Forelimb muscle (tissue), 1 donor: Measurements from ENCODE around the gene SPOCK2. TPM values are rescaled to one million over a fixed set of nuclear protein-coding genes. Genes with fewer than 3 reads are reported as not detected.

Experiments
- DNase-seq: peaks from one replicate; pipeline ENCODE4 v3.0.0-alpha.2; 2013; ENCODE audit warnings: low read depth
- polyA plus RNA-seq: library from polyadenylated mRNA; unstranded; fragments of 120-200 nt; gene quantifications from one replicate; pipeline ENCODE4 v1.2.1, GENCODE V29; 2013; ENCODE audit not compliant: insufficient read length

Gene SPOCK2
- polyA plus RNA-seq, 1 donor: 3.4 TPM

DNA sequence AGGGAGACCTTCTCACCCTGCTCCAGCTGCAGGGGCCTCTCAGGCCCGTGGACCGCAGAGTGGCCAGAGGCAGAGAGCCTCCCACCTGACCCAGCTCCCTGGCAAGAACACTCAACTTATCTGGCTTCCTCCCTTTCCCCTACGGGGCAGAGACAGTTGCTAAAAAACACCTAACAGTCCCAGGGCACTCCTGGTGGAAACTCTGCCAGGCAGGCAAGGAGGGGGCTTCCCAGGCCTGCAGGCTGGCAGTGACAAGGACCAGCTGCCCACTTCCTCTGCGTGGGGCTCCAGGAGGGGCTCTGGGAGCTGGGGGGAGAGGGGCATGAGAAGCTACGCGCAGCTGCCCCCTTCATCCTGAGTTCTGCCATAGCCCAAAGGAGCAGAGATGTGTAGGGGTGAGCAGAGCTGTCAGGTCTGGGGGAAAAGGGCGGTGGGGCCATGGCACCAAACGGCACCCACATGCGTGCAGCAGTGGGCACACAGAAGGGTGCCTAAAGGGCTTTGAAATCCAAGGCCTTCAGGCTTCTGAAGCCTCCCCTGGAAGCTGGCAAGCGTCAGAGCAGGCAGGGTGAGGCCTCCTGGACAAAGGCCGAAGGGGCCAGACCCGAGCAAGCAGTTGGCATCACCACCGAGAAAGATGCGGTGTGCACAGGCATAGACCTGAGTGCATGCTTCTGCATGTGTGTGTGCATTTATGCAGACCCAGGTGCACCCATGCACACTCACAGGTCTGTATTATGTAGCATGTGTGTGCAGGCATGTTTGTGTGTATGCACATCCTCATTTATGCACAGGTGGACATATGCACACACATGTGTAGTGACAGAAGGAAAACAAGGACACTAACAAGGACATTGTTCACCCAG, 14.4 kb downstream of the SPOCK2 start:
- DNase-seq: no peak

DNA sequence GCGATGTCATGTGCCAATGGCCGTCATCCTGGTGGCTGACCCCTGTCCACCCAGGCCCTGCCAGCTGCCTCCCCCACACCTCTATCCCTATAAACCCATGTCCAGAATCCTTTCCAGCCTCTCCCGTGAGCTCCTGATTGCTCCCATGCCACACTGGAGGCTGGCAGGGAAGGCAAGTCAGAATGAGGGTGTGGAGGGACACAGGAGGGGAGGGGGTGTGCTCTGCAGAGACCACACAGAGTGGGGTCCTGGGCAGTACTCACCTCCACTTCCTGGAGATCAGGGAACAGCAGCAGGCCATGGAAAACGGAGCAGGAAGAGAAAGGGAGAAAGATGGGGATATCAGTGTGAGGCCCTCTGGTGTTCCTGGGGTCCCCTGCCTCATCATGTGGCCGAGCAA, 15.7 kb downstream of the SPOCK2 start:
- no peak for DNase-seq

DNA sequence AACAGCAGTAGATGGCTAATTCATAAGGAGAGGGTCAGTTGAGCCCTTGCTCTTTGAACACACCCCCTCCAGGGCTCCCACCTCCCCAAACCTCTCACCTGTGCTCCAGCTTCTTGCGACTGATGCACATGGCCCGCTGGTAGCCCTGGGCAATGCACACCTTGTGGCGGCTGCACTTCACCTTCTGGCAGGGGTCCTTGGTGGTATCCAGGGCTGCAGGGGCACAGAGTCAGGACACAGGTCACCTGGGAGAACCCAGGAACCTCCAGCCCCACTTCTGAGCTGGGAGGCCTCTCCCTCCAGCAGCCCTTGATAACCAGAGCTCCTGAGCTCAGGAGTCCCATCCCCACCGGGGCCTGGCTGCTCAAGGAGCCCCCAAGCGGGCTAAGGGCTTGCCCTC, 16.3 kb downstream of the SPOCK2 start:
- DNase-seq: no peak

DNA sequence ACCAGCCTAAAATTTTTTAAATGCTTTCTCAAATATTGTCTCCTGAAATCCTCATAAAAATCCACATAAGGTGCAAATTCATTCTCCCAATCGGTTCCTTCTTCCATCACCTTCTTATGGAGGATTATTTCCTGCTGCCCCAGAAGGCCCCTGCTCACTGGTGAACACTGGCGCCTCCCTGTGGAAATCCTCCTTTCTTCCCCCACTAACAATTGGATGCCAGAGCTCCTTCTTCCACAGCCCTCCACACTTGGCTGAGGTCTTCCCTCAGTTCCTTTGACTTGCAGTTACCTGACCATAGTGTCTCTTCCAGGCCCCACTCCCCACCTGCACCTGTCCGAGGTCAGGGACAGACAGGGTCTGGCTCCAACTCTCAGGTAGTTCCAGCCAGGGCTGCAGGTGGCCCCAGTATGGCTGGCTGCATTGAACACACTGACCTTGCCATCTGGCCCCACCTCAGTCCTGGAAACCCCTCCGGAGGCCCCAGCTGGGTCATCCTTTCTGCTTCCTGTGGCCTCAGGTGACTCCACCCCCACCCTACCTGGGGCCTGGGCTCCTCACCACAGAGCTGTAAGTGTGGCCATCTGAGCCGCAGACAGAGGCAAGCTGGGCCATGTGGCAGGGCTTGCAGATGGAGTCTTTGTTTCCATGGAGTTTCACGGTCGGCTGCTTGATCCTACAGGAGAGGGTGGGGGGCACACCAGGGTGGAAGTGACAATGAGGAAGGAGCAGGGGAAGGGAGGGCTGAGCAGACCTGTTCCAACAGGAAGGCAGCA, 18.4 kb downstream of the SPOCK2 start:
- DNase-seq: no peak

DNA sequence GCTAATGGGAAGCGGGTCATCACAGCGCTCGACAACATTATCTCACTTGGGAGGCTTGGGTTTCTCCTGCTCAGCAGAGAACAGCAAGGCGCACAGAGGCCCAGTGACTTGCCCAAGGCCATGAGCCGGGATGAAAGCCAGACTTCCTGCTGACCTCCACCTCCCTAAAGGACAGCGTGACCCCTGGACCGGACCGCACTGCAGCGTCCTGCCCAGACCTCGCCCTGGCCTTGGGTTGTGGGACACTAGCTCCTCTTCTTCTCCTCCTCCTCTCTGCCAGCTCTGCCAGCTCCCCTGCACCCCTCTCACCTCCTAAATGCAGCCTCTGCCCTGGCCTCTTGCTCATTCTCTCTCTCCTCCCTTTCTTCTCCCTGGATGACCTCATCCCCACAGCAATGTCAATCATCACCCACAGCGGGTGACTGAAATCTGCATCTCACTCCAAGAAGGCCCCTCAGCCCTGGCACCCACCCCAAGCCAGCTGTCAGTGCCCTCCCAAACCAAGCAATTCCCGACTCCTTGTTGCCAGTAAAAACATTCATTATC, 19.4 kb downstream of the SPOCK2 start:
- DNase-seq: no peak

DNA sequence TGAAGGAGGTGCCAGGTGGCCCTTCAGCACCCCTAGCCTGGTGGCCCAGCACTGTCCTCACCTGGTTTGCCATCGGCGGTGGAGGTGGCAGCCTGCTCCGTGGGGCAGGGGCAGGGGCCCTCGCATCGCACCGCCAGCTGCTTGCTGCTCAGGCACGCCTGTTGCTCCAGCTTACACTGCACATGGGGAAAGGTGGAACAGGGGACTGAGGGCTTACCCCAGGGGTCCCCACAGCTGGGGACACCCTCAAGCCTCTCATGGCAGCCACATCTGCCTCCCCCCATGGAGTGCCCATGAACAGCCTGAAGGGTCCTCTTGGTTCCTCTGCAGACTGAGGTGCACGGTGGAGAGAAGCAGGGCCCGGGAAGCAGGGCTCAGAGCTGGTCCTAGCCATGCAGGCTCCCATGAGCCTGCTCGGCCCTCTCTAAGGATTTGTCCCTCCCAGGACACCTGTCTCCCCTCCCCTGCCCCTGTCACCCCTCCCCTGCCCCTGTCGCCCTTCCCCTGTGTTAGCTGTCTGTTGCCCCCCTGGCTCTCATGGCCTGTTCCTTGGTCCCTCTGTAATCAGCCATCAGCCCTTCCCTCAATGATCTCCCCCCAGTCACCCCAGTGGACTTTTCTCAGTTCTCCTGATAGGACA, 20.1 kb downstream of the SPOCK2 start:
- no peak for DNase-seq

DNA sequence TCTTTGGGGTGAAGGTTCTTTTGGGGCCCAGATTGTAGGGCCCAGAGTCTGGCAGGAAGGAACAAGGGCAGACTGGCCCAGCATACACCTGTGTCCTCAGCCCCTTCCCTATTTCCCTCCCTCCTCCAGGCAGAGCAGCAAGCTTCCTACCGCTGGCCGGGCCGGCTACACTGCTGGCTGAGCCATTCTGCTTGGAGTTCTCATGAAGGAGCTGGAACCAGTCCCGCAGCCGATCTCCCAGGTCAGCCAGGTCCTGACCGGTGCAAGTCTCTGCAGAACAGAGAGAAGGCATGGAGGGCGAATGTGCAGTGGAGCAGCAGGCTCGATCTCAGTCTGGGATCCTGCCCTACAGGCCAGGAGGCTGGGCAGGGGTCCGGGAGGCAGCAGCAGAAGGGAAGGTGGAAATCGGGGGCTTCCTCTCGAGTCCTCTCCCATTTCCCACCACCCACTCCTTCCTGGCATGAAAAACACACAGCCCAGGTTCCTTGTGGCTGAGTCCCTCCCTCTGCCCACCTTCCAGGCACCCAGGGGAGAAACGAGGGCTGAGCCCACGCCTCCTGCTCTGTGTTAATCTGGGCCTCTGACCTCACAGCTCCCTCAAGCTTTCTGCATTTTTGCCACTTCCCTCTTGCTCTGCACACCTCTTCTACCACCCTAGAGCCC, 20.8 kb downstream of the SPOCK2 start:
- no peak for DNase-seq

DNA sequence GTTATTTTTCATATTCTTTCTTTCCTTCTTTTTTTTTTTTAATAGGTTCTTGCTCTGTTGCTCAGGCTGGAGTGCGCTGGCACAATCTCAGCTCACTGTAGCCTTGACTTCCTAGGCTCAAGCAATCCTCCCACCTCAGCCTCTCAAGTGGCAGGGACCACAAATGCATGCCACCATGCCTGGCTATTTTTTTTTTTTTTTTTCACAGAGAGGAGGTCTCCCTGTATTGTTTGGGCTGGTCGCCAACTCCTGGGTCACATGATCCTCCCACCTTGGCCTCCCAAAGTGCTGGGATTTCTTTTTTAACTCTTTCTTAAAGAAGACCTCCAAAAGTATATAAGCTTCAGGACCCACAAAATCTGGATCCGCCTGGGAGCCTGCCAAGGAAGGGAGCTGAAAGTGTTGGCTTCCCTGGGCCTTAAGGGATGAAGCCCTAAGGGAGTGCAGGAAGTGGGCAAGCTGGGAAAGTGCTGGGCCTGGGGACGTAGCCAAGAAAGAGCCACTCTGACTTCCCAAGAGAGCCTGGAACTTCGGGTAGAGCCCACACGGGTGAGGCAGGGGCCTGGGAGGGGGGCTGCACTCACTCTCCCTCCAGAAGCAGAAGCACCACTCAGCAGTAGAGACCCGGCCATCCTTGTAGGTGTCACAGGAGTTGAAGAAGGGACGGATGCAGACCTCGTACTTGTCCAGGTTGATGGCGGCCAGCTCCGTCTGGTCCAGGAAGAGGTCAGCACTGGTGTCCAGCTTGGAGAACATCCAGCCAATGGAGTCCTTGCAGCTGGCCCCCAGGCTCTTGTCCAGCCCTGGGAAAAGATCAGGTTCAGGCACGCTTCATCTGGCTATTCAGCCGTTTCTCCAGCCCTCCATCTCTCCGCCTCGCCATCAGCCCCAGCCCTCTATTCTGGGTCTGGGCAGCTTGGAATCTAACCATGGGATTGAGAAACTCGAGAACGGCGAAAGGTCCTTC, 21.8 kb downstream of the SPOCK2 start:
- no peak for DNase-seq

DNA sequence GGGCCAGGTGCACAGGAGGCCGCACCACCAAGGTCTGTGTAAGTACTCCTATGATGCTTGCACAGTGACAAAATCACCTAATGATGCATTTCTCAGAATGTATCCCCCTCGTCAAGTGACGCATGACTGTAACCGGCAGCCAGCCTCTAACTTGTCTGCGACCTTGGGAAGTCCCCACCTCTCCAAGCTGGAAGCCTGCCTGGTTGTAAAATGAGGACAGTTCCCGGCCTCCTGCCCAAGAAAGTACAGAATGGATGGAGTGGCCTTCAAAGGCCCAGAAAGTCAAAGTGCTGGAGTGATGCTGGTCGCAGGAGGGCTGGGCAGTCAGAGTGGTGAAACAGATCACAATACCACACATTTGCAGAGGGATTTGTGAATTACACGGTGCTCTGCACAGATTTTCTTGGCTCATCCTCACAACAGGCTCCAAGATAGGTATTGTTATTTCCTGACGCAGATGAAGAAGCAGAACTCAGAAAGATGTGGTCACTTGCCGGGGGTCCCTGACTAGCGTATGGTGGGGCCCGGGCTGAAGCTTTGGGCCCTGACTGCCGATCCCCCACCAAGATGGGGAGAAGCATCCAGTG, 22.8 kb downstream of the SPOCK2 start:
- no peak for DNase-seq

DNA sequence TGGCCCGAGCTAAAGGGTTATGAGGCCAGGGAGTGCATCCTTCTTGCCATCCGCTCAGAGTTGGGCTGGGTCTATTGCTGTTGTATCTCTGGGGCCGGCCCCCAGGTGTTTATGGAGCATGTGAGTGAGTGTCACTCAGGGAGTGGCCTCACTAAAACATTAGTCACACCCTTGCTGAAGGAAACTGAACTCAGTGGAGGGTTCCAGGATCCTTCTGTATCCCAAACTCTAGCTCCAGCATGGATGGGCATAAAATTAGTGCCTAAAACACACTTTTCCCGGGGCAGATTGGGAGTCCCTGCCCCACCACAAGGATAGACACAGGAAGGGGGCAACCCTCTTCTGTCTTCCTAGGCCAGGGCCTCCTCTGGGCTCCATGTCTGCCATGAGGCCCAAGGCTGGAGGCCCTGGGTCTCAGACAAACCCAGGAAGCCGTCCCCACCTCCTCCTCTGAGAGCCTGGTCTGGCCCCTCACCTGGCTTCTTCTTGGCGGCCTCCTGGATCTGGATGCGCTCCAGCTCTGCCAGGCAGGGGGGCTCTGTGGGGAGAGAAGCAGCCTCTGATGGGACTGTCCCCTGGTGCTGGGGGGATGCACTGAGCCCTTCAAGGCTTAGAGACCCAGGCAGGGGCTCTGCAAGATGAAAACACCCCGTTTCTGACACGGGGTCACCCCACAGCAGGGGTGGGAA, 24.5 kb downstream of the SPOCK2 start:
- DNase-seq: no peak

DNA sequence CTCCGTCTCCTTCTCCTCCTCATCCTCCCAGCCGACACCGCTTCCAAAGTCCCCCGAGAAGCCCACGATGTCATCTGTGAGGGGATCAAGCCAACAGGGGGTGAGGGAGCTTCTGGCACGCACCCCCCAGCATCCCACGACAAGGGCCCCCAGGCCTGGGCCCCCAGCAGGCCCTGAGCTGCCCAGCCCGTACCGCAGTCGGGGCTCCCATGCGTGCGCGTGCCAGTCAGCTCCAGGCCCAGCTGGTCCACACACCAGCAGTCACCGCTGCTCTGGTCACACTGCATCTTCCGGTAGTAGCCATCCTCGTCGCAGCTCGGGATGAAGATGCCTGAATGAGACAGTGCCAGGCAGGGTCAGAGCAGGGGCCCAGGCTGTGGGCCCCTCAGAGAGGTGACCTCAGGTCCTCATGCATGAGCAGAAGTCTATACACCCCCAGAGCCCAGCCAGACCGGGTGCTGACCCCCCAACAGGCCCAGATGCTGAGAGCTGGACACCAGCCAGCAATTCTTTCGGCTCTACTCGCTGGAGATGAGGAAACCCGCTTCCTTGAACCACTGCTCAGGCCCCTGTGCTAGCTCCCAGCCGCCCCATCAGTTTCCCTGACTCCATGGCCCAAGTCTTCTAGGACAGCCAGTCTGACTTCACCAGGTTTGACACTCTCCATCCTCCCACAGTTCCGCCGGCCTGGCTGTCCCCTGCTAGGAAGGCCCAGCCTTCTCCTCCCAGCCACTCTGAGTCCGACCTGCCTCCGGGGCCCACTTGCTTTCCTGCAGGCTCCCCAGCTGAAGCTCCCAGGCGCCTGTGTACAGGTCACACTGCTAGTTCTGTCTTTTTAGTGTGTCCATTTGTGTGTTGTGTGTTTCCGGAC, 25.3 kb downstream of the SPOCK2 start:
- no peak for DNase-seq

DNA sequence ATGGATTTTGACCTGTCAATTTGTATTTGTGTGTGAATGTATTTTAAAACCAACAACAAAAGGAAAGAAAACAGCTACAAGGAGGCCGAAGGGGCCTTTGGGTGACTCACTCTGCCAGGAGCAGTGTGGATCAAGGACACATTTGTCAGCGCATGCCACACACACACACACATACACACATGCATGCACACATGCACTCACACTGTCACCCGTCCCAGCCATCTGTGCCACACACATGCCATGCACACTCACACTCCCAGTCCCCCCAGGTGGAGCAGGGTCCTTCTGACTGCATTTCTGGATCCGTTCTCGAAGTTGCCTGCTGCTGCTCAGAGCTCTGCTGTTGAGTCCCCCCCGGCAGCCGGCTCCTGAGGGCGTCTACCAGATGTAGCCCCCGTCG, 26.0 kb downstream of the SPOCK2 start:
- DNase-seq: no peak

DNA sequence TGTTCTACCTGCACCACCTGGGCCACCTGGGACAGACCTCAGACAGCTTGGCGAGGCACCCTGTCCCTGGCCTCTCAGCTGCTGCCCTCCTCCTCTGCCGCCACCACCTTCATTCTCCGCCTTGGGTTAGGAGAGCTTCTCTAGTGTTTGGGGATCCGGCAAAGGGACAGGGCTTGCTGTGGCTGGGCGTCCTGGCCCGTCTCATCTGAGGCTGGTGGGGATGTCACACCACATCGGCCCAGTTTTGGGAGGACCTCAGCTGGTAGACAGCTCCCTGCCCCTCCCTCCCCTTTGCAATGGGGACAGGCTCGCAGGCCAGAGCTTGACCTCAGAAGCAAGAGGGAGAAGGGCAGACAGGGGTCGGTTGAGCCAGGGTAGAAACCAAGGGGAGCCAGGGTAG, 26.4 kb downstream of the SPOCK2 start:
- no peak for DNase-seq

DNA sequence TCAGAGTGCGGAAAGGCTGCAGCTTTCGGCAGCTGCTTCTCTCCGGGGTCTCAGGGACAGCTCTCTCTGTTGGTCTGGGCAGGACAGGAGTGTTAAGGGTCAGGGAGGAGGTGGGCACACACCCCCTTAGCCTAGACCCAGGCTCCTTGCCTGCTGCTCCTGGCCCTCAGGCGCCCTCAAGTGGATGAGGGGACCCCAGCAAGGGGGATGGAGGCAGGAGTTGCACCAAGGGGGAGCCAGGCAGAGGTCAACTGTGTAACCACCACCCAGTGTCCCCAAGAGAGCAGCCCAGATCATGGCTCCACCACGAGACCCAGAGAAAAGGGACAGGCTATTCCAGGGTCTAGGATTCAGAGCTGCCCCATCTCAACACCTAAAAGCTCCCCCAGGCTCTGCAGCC, 26.9 kb downstream of the SPOCK2 start:
- DNase-seq: no peak

DNA sequence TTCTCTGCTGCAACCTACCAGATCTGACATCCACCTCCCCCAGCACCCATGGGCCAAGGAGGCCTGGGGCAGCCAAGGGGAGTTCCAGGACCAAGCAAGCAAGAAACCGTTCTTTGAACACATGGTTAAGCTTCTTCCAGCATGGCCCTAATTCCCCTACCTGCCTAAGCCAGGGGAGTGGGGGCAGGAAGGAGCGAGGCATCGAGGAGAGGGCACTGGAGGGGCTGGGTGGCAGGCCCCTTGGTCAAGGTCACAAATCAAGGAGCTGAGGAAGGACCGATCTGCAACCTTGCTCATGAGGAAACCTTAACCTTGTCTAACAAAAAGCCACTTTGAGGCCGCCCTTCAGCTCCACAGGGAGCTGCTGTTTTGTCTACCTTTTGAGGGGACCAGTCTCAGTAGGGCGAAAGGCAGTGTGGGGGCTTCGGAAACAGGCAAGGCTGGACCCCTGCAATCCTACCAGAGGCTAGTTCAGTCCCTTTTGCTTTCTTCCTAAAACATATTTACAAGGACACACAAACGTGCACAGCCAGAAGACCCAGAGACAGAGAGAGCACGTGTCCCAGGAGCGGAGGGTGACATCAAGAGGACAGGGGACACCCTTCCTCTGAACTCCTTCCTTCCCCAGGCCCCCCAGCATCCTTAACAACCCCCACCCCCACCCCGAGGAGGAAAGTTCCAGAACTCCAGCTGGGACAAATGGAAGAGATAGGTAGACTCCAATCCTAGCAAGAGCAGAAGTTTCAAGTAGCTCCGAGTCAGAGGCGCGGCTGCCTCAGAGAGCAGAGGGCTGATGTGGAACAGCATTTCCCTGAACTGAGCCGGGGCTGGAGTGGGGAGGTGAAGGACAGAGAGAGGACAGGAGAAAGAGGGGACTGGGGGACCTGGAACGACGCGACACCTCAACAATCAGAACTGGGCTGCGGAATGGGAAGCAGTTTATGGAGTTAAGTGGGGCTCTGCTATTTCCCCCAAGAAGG, 28.2 kb downstream of the SPOCK2 start:
- DNase-seq: no peak

DNA sequence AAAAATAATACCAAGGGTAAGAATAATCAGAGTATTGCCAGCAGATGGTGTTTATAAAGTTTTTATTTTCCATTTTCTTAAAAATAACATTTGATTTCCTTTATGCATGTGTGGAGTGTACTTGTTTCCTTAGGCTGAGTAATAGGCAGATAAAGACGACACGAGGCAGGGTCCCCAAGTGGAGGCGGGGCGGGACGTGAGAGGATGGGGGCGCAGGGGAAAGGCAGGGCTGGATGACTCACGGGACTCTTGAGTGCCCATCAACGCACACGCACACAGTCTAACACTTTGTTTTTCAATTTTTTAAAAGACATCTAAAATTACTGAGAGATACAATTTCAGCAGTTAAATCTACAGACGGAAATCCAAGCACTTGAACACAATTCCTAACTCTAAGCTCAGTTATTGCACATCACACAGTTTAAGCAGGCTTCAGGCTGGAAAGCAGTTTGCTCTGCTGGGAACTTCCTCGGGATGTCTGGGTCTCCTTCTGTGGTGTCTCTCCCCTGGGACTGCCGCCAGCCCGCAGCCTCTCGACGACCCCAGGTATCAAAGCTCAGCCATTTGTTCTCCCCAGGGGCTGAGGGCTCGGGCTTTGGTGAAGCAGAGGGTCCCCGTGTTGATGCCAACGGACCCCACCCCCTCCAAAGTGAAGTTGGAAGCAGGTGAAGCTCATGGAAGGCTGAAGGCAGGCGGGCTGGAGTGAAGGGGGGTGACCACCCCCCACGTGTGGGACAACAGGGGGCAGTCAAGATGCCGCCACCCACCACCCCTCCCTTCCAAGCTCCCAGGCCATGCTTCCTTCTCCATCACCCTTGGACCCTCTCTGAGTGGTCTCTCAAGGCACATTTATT, 29.1 kb downstream of the SPOCK2 start:
- DNase-seq: no peak
